Right atrium auricular region (tissue), 2 donors: ENCODE measurements around the gene EPM2AIP1. TPM values are rescaled to one million over a fixed set of nuclear protein-coding genes. Genes with fewer than 3 reads are reported as not detected.

Source experiments
- DNase-seq: peaks from one replicate; pipeline ENCODE4 v3.0.0-alpha.2; 2019; ENCODE audit warnings: low spot score
- H3K27ac ChIP-seq, 2 donors: fragments of 200-600 bp; sonication (generic); 1 replicate in 1 of 2; 2 replicates in 1 of 2; pipeline ENCODE4 v1.5.1; 2016 to 2019
- H3K27me3 ChIP-seq, 2 donors: fragments of 200-600 bp; sonication (generic); one replicate each; pipeline versions ENCODE4 v1.5.1 to v1.6.0; 2017 to 2019
- H3K36me3 ChIP-seq: fragments of 200-600 bp; sonication (generic); one replicate; pipeline ENCODE4 v1.5.1; 2016
- H3K4me1 ChIP-seq, 2 donors: fragments of 200-600 bp; sonication (generic); one replicate each; pipeline versions ENCODE4 v1.5.1 to v1.6.0; 2017 to 2019
- H3K4me3 ChIP-seq, 2 donors: fragments of 200-600 bp; sonication (generic); 1 replicate in 1 of 2; 2 replicates in 1 of 2; pipeline ENCODE4 v1.5.1; 2017 to 2019; ENCODE audit warnings: mild to moderate bottlenecking in 1 of 2, moderate library complexity in 1 of 2
- H3K9me3 ChIP-seq, 2 donors: fragments of 200-600 bp; sonication (generic); one replicate each; pipeline ENCODE4 v1.5.1; 2019
- total RNA-seq, 2 donors: library from RNA; depleted of rRNA; stranded (reverse); fragments of >200 nt; gene quantifications; one replicate each; pipeline ENCODE4 v1.1.0, GENCODE V29; 2016
- TF ChIP-seq, protein P1 (sequence below), 2 donors: fragments of 200-600 bp; sonication (generic); IDR thresholded peaks; one replicate each; pipeline ENCODE4 v1.5.1; 2019; ENCODE audit warnings: antibody characterized with exemption in 2 of 2

EPM2AIP1 gene
- total RNA-seq, 2 donors from 2014 or later: 10.3 TPM

DNA sequence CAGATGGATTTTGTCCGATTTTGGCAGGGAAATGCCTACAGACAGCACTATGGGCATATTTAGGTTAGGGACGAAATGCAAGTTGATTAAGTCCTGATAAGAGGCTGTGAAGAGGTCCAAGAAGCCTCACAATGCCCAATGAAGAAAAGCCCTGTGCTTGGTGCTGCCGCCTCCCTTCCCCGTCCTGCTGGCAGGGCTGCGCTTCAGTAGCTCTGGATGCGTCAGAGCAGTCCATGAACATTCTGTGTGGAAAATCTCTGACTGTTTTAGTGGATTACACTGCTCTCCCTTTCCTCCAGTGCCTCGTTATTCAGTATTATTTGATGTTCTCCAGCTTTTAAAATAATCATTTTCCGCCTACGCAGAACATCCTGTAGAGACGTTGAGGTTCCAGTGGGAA, 40.0 kb upstream of the EPM2AIP1 start:
- peak overlapping the region; percentile 13 to 77 for H3K27ac ChIP-seq
- no peaks in the 10 kb centered on the region for H3K27me3 ChIP-seq
- peaks cover 21% of the 10 kb centered on the region for H3K36me3 ChIP-seq
- peaks cover 0 to 18% of the 10 kb centered on the region in 2 donors for H3K9me3 ChIP-seq
- no peak for DNase-seq
- no peak overlapping the region for H3K4me3 ChIP-seq
- peaks cover 0 to 45% of the 10 kb centered on the region in 2 donors for H3K4me1 ChIP-seq
- TF ChIP-seq, protein P1, sequence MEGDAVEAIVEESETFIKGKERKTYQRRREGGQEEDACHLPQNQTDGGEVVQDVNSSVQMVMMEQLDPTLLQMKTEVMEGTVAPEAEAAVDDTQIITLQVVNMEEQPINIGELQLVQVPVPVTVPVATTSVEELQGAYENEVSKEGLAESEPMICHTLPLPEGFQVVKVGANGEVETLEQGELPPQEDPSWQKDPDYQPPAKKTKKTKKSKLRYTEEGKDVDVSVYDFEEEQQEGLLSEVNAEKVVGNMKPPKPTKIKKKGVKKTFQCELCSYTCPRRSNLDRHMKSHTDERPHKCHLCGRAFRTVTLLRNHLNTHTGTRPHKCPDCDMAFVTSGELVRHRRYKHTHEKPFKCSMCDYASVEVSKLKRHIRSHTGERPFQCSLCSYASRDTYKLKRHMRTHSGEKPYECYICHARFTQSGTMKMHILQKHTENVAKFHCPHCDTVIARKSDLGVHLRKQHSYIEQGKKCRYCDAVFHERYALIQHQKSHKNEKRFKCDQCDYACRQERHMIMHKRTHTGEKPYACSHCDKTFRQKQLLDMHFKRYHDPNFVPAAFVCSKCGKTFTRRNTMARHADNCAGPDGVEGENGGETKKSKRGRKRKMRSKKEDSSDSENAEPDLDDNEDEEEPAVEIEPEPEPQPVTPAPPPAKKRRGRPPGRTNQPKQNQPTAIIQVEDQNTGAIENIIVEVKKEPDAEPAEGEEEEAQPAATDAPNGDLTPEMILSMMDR (IDR thresholded peaks at IDR 0.05): no peak

GRCh38 chr3:37031096-37031682, 38.3 kb upstream of the EPM2AIP1 start:
- Histone ChIP-seq H3K9me3 (peaks cover 0 to 9% of the 10 kb centered on the region in 2 donors), H3K27ac (peak overlapping the region; percentile 70 to 77), H3K27me3 (no peaks in the 10 kb centered on the region), H3K4me1 (peaks cover 0 to 59% of the 10 kb centered on the region in 2 donors), H3K36me3 (peaks cover 18% of the 10 kb centered on the region), H3K4me3 (no peak overlapping the region)
- no peak for DNase-seq
- TF ChIP-seq, protein P1 (IDR thresholded peaks at IDR 0.05): no peak

- Histone ChIP-seq H3K9me3 (peaks cover 0 to 3% of the 10 kb centered on the region in 2 donors), H3K27me3 (no peaks in the 10 kb centered on the region), H3K36me3 (peaks cover 21% of the 10 kb centered on the region), H3K4me1 (peaks cover 0 to 65% of the 10 kb centered on the region in 2 donors), H3K4me3 (no peak overlapping the region), H3K27ac (peak overlapping the region; percentile 70 to 77)
- TF ChIP-seq, protein P1 (IDR thresholded peaks at IDR 0.05): no peak
- DNase-seq: no peak
Observed at GRCh38 chr3:37030588-37030987, 37.7 kb upstream of the EPM2AIP1 start.

GRCh38 chr3:37029516-37030163, 36.7 kb upstream of the EPM2AIP1 start:
- Histone ChIP-seq H3K4me1 (peaks cover 0 to 66% of the 10 kb centered on the region in 2 donors), H3K4me3 (no peak overlapping the region), H3K27me3 (no peaks in the 10 kb centered on the region), H3K36me3 (peaks cover 18% of the 10 kb centered on the region), H3K27ac (peak overlapping the region; percentile 70 to 77), H3K9me3 (no peaks in the 10 kb centered on the region)
- DNase-seq: no peak
- TF ChIP-seq, protein P1 (IDR thresholded peaks at IDR 0.05): no peak

GRCh38 chr3:37029111-37029510, 36.2 kb upstream of the EPM2AIP1 start:
- DNase-seq: no peak
- Histone ChIP-seq H3K4me1 (peaks cover 0 to 66% of the 10 kb centered on the region in 2 donors), H3K4me3 (no peak overlapping the region), H3K27me3 (no peaks in the 10 kb centered on the region), H3K36me3 (peaks cover 18% of the 10 kb centered on the region), H3K27ac (peak overlapping the region; percentile 70 to 77), H3K9me3 (no peaks in the 10 kb centered on the region)
- TF ChIP-seq, protein P1 (IDR thresholded peaks at IDR 0.05): no peak
